HG02884 (cell line): Measurements from ENCODE around the gene REXO1.
"Not testable (repeated sequence)": the region's sequence is repeated elsewhere in the genome, so short reads cannot be mapped to it uniquely, and the experiment has no call there.

ENCODE experiments used
- ATAC-seq: cut with Tn5 transposase; IDR thresholded peaks from one replicate; pipeline ENCODE4 v1.9.1; 2021; ENCODE audit warnings: mild to moderate bottlenecking, moderate library complexity; ENCODE audit not compliant: unreplicated experiment

The REXO1 gene

DNA sequence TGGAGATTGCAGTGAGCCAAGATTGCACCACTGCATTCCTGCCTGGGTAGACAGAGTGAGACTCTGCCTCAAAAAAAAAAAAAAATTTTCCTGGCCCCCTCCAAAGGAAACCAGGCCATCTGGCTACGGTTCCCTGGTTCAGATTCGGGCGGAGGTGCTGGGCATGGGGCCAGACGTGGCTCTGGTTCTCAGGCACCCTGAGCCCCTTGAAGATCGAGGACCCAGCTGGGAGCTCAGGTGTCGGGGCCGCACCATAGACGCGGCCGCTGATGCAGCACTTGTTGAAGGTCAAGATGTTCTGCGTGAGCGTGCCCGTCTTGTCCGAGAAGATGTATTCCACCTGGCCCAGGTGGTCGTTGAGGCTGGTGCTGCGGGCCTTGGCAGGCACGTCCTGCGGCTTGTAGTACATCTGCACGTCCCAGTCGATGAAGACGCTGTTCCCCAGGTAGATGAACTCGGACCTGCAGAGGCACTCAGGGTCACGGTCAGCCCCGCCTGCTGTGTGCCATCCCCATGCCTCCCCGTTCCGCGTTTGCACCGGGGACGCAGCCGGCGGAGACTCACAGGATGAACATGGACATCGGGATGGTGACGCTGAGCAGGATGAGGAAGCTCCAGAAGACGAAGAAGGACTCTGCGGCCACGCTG, 48.5 kb downstream of the REXO1 start:
- no peak for ATAC-seq

DNA sequence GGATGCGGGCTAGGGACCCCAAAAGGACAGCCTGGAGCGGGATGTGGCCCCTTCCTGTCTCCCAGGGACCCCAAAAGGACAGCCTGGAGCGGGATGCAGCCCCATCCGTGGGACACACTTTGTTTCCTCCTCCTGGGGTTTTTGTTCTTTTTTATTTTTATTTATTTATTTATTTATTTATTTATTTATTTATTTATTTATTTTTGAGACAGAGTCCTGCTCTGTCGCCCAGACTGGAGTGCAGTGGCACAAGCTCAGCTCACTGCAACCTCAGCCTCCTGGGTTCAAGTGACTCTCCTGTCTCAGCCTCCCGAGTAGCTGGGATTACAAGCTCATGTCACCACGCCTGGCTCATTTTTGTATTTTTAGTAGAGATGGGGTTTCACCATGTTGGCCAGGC, 51.0 kb downstream of the REXO1 start:
- ATAC-seq: not testable (repeated sequence)

DNA sequence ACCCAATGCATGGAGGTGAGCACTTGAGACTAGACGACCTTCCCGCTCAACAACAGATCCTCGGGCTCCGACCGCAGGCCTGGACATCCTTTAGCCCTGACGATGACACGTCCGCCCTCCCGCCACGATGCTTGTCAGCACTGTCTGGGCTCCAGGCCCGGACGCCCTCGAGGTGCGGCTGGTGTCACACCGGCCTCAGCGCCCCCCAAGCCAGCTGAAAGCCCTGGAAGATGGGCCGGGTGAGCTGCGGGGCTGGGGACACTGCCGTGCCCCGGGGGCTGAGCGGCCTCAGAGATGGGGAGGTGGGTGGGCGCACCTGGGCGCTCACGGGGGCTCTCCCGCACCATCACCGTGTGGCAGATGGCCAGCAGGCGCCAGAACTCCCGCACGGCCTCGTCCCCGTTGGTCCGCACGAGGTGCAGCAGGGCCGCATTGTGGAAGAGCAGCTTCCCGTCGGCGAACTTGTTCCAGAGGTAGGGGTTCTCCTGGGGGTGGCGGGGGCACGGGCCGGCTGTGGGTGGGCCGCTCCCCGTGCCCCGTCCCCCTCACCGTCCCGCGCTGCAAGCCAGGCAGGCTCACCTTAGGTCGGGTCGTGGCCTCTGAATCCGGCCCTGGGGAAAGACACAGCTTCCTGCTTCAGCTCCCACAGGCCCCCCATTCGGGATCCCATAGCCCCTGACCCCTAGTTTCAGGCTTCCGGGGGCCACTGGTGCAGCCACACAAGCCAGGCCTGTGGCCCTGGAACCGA, 51.7 kb downstream of the REXO1 start:
- ATAC-seq: no peak

DNA sequence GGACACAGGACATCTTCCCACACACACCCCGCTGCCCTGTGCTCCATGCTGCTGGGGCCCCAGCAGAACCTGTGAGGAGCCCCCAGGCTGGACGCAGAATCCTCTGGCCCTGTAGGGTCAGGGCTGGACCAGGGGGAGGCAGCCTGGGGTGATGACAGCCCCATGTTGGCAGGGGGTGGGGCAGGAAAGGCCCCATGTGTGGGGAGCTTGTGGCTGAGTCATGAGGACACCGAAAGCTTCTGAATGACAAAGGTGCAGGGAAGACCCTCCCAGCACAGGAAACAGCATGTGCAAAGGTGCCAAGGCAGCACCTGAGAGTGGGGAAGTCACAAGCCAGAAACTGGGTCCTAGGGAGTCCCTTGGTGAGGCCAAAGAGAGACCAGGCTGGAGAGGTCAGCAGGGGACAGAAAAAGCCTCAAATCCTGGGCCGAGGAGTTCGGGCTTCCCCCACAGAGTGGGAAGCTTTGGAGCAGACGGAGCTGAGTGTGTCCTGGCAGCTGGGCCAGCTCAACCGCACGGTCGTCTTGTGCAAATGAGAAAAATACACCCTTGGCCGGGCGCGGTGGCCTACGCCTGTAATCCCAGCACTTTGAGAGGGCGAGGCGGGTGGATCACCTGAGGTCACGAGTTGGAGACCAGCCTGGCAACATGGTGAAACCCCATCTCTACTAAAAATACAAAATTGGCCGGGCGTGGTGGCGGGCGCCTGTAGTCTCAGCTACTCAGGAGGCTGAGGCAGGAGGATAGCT, 53.7 kb downstream of the REXO1 start:
- no peak for ATAC-seq

DNA sequence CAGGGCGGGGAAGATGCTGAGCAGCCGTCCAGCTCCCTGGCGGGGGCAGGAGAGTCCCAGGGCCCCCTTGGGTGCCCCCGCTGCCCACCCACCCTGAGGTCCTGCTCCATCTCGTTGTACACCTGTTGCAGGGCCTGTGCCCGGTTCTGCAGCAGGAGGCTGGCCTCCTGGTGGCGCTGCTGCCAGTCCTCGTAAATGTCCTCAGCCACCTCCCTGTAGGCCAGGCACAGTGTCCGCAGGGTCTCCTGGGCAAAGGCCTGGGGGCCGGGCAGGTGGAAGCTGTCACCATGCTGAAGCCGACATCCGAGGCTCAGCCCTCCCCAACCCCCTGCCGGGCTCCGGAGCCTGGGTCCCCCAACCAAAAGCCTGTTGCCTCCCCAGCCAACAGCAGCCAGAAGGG, 56.4 kb downstream of the REXO1 start:
- no peak for ATAC-seq

DNA sequence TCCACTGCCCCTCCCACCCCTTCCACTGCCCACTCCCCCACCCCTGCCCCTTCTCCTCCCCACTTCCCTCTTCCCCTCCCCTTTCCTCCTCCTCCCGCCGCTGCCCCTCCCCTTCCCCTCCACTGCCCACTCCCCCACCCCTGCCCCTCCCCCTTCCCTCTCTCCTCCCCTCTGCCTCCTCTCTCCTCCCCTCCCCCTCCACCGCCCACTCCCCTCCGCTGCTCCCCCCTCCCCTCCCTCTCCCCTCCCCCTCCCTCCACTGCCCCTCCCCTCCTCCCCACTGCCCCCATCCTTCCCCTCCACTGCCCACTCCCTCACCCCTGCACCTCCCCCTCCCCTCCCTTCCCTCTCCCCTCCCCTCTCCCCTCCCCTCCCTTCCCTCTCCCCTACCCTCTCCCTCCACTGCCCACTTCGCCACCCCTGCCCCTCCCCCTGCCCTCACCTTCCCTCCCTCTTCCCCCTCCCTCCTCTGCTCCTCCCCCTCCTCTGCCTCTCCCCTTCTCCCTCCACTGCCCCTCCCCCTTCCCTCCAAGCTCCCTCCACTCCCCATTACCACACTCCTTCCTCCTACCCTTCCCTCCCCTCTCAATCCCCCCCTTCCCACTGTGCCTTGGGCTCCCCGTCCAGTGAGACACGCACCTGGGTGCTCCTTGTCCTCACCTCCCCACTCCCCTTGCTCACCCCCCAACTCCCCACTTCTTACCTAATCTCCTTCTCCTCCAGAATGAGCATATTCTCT, 58.1 kb downstream of the REXO1 start:
- no peak for ATAC-seq

DNA sequence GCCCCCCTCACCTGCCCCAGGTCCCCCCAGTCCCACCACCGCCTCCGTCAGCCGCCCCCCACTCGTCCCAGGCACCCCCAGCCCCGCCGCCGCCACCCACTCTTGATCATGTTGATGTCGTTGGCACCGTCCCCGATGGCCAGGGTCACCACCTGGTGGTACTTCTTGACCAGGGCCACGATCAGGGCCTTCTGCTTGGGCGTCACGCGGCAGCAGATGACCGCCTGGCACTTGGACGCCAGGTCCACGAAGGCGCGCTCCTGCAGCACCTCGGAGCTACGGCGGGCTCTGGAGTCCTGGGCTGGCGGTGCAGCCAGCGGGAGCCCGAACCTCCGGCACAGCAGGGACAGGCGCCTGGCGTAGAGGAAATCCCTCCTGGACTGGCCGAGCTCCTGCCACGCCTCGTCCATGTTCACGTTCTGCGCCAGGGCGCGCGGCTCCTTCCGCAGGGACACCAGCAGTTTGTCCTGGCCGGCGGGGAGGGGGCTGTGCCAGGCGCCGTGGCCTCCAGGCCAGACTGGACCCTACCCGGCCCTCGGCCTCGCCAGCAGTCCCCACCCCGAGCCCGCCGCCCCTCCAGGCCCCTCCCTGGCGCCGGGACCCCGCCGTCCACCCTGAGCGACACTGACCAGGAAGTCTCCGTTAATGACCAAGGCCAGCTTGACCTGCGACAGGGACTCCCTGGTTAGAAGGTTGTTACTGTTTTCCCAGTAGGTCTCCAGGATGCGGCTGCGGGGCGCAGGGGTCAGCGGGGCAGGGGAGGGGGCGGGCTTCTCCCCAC, 58.8 kb downstream of the REXO1 start:
- no peak for ATAC-seq

DNA sequence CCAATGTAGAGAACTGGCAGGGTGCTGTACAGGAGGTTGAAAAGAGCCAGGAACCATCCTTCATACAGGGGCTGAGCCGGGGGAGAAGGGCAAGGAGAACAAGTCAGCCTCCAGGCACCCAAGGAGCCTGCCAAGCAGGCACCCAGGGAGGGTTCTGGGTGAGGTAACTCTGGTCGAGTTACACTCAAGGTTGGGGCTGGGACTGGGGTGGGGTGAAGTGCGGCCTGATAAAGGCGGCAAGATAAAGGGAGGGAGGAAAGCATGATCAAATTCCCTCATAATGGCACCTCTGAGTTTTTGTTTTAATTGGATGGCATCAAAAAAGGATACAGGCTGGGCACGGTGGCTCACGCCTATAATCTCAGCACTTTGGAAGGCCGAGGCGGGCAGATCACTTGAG, 61.2 kb downstream of the REXO1 start:
- ATAC-seq: no peak

DNA sequence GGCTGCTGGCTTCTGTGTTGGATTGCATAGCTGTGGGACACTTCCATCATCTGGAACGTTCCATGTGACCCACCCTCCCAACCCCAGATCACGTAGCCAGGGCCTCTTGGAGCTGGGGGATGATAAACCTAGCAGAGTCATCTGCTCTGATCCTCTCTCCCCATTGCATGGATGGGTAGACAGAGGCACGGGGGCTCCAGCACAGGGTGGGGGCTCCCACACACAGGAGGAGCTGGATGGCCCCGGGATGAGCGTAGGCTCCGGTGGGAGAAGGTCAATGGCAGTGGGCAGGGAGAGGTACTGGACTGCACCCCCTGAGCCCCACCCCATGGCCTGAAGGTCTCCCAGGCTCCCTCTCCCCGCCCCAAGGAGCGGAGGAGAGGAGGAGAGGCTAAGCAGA, 61.6 kb downstream of the REXO1 start:
- no peak for ATAC-seq

DNA sequence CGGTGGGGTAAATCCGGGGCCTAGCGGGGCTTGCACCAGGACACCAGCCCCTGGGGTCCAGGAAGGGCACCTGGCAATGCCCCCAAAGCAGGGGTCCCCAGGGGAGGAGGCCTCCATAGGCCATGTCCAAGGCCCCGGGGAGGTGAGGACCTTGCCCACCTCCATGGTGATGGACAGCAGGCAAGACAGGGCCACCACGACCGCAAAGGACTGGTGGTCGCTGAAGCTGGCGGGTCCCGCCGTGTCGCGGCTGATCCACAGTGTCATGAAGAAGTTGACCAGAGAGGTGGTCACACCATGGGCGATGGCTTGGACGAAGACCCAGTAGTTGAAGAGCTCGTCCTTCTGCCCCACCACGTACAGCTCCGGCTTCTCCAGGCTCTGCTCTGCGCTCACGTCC, 63.0 kb downstream of the REXO1 start:
- ATAC-seq: no peak

DNA sequence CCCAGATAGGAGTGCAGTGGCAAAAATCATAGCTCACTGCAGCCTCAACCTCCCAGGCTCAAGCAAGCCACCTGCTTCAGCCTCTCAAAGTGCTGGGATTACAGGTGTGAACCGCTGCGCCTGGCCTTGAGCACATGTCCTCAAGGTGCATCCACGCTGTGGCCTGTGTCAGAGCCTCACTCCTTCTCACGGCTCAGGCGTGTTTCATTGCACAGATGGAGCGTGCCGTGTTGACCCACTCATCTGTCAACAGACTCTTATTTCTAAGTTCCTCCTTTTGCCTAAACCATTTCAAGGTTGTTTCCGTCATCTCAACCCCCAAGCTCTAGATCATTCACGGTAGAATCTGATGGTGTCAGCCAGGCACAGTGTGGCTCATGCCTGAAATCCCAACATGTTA, 64.4 kb downstream of the REXO1 start:
- ATAC-seq: no peak

DNA sequence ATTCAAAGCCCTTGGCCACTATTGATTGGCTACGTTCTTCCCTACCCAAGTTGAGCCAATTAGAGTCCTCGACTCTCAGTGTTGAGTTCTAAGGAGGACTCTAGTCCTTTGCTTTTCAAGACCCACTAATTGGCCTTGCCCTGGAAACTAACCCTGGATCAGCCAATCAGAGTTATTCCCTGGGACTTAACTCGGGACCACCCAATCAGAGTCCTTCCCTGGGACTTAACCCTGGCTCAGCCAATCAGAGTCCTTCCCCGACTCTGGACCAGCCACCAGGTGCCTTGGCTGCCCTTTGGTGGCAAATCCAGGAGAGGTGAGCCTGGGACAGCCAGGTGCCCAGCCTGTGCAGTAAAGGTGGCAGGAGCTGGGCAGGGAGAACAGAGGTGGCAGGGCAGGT, 64.9 kb downstream of the REXO1 start:
- no peak for ATAC-seq

DNA sequence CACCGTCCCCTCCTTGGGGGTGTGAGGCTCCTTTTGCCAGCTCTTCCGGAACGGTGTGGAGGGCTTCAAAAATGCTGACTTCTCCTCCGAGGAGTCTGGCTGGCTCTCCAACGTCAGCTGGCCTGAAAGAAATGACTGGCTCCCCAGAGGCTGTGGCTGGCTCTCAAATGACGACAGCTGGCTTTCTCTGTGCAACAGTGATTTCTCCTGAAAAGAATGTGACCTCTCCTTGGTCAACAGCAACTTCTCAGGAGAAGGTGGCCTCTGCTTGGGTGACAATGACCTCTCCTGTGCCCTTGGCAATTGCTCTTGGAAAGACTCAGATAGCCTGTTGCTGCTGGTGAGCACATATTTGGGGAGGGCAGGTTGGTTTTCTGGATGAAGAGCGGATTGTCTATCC, 65.8 kb downstream of the REXO1 start:
- no peak for ATAC-seq

DNA sequence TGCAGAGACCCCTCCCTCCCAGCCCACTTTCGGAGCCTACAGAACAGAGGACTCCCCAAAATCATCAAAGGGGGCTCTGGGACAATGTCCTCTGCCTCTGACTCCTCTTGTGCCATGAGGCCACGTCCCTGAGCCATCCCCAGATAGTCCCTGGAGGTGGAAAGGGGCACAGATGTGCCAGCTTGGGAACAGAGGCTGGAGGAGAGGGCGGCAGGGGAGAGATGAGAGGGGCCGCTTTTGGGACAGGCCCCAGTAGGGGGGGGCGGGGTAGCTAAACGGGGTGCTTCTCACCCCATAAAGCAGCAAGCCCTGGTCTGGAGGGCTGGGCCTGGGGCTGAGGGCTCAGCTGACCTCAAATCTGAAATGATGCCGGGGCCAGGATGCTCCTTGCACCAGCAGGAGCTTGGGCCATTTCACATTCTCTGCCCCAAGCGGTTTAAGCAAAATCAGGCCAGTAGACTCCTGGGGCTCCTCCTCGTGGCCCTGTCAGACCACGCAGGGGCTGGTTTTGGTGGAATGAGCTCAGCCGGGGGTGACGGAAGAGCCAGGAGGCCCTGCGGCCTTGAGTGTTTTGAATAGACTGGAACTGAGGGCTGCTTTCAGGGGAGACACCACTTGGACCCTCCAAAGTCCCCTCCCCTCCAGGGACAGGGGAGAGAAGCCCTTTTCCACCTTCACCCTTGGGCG, 67.9 kb downstream of the REXO1 start:
- ATAC-seq: no peak

DNA sequence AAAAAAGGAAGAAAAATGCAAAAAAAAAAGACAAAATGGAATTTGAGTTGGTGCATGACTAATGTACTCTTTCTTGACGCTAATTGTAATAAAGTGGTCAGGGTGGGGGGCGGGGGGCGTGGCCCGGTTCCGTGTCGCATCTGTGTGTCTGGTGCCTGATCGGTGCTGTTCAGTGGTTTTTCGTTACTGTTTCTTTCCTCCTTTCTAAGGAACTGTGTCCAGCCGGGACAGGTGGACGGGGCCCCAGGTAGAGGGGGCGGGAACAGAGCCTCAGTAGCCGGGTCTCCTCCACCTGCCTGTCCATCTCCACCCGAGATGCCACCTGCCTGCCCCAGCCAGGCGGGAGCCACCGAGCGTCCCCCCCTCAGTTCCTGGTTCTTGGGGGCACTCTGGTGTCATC, 68.7 kb downstream of the REXO1 start:
- no peak for ATAC-seq

DNA sequence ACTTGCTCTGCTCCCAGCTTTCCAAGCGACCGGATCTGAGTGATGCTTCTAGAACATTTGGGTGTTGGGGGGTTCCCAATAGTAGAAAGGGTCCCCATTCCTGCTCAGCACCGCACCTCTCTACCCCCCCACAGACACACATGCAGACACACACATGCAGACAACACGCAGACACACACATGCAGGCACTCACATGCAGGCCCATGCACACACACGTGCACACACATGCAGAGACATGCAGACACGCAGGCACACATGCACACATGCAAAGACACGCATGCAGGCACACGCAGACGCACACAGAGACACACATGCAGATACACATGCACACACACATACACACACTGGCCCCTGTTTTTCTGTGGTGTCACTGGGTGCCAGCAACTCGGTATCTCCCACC, 71.1 kb downstream of the REXO1 start:
- ATAC-seq: no peak

DNA sequence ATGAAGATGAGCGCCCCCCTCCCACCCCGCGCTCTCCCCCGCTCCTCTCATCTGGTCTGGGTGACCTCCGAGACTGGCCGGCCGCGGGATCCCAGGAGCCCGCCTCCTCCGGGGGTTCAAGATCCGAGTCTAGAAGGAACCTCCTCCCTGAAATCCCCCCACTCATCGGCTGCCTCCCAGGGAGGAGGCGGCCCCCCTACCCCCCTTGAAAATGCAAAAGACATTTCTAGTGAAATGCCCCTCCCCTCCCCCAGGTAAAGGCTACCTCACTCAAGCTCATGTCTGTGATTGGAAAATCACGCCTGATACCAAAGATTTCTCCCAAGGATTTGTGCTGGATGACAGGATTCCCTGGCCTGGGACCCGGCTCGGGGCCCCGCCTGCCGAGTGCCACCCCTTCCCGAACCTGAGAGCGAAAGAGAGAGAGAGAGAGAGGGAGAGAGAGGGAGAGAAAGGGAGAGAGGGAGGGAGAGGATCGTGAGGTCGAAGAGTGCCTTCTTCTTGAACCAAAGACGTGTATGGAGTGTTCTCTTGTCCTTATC, 71.6 kb downstream of the REXO1 start:
- no peak for ATAC-seq

DNA sequence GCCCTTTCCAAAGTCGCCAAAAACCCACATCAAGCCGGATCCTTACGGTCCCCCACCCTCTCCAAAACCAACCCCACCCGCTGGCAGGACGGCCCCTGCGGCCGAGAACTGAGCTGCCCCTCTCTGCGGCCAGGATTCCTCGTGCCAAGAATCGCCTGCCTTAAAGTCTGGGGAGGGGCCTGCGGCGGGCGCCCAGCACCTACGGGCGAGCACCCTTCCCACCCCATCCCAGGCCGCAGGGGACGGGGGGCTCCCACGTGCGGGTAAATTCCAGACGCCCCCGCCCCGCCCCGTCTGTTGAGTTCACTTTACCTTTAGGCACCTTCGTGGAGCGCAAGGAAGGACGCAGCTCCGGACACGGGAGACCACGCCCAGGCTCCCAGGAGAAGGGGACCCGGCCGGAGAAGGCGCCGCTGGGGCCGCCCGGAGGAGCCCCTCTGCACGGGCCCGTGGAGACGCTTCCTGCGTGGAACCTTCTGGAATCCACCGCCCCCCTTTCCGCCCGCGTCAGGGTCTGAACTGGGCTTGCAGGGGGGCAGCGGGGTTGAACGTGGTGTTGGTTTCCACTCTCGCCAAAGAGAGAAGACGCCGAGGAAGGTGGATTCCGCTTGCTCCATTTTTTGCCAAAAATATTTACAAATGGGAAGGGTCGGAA, 72.2 kb downstream of the REXO1 start:
- no peak for ATAC-seq
